ENCODE results near the gene SCAI.

SCAI gene

GRCh38 chr9:124897570-124898460 lies 245.5 kb downstream of the SCAI start:
- no peak for TF ChIP-seq CTCF (IDR thresholded peaks at IDR 0.05; ENCODE audit: borderline replicate concordance, insufficient read depth, low read depth, low read length)
- H3K4me3 ChIP-seq (ENCODE audit: low read depth, low read length): no peak overlapping the region

- no peak overlapping the region for H3K4me3 ChIP-seq (ENCODE audit: low read depth, low read length)
- peak; percentile 63; the same call in 1 of the 2 replicates for TF ChIP-seq CTCF (IDR thresholded peaks at IDR 0.05; ENCODE audit: borderline replicate concordance, insufficient read depth, low read depth, low read length)
These were observed 248.6 kb downstream of the SCAI start for GRCh38 chr9:124894741-124895170.

GRCh38 chr9:124894035-124894740 lies 249.1 kb downstream of the SCAI start:
- H3K4me3 ChIP-seq (ENCODE audit: low read depth, low read length): no peak overlapping the region
- no peak for TF ChIP-seq CTCF (IDR thresholded peaks at IDR 0.05; ENCODE audit: borderline replicate concordance, insufficient read depth, low read depth, low read length)
